Endothelial cell of umbilical vein (primary cell): Measurements from ENCODE around the gene BHLHE23. TPM values are rescaled to one million over a fixed set of nuclear protein-coding genes. Genes with fewer than 3 reads are reported as not detected.

Source experiments
- BruUV-seq: library from RNA; stranded (reverse); fragments of 400-500 nt; replicated peaks from 2 replicates; lab custom pipeline; 2021; lab: Mats Ljungman, UMichigan
- CTCF ChIA-PET: fragments of 300-600, 350-600 bp; sonication (Branson Sonifier 250); formaldehyde crosslinking; loops from one replicate; lab custom pipeline; 2021; ENCODE audit warnings: antibody characterized with exemption, inconsistent platforms; lab: Charles Lee
- POLR2A ChIA-PET: fragments of 300-600, 350-600 bp; sonication (Branson Sonifier 250); formaldehyde crosslinking; loops from one replicate; lab custom pipeline; 2021; ENCODE audit warnings: antibody characterized with exemption, inconsistent platforms; lab: Charles Lee
- DNase-seq: peaks from one replicate; pipeline ENCODE4 v3.0.0-alpha.2; 2011; ENCODE audit warnings: low read depth, low spot score
- FAIRE-seq: peaks from 2 replicates; lab custom pipeline; 2011; peaks lifted over from hg19 to GRCh38; lab: Jason Lieb, UNC
- H2AFZ ChIP-seq: 2 replicates; pipeline ENCODE4 v1.6.0; 2012; ENCODE audit warnings: low read depth, low read length, control low read depth, inconsistent platforms
- H3K27ac ChIP-seq: 2 replicates; pipeline ENCODE4 v1.5.1; 2011; ENCODE audit warnings: low read depth, mild to moderate bottlenecking, control low read depth, low read length, moderate library complexity; ENCODE audit not compliant: insufficient read depth
- H3K27me3 ChIP-seq, 2 experiments: 2 replicates each; pipeline versions ENCODE4 v1.6.0 to v1.6.1; 2011; ENCODE audit warnings: low read length in 2 of 2, mixed read lengths in 1 of 2; ENCODE audit not compliant: control insufficient read depth in 2 of 2, insufficient read depth in 2 of 2
- H3K36me3 ChIP-seq, 2 experiments: 2 replicates in 1 of 2; 3 replicates in 1 of 2; pipeline ENCODE4 v1.5.1; 2011; ENCODE audit warnings: low read length in 2 of 2, mild to moderate bottlenecking in 1 of 2, moderate library complexity in 1 of 2; ENCODE audit not compliant: control insufficient read depth in 2 of 2, insufficient read depth in 2 of 2; ENCODE audit errors: extremely low read depth in 1 of 2
- H3K4me1 ChIP-seq: 3 replicates; pipeline ENCODE4 v1.5.1; 2011; ENCODE audit warnings: mild to moderate bottlenecking, low read length; ENCODE audit not compliant: control insufficient read depth, insufficient read depth; ENCODE audit errors: extremely low read depth
- H3K4me2 ChIP-seq: 2 replicates; pipeline ENCODE4 v1.6.1; 2011; ENCODE audit warnings: low read length, control low read depth, mixed read lengths; ENCODE audit not compliant: insufficient read depth
- H3K4me3 ChIP-seq, 3 experiments: fragments of 200-600 bp in 1 of 3; sonication (generic), shearing (Covaris generic) in 1 of 3; replicated peaks in 1 of 3; 2 replicates each; pipeline ENCODE4 v1.5.1; 2011 to 2016; ENCODE audit warnings: control low read depth in 3 of 3, low read length in 3 of 3, mild to moderate bottlenecking in 2 of 3, inconsistent platforms in 1 of 3, low read depth in 1 of 3, moderate library complexity in 1 of 3; ENCODE audit not compliant: insufficient read depth in 1 of 3
- H3K79me2 ChIP-seq: 2 replicates; pipeline ENCODE4 v1.6.0; 2012; ENCODE audit warnings: low read length, inconsistent platforms; ENCODE audit not compliant: control insufficient read depth, insufficient read depth
- H3K9ac ChIP-seq: replicated peaks from 2 replicates; pipeline ENCODE3; 2011; ENCODE audit warnings: low read length, control low read depth; ENCODE audit not compliant: insufficient read depth; ENCODE audit errors: extremely low read depth
- H3K9me1 ChIP-seq: replicated peaks from 3 replicates; pipeline ENCODE4 v1.6.0; 2011; ENCODE audit warnings: mild to moderate bottlenecking, low read length; ENCODE audit not compliant: control insufficient read depth, insufficient read depth; ENCODE audit errors: extremely low read depth
- H3K9me3 ChIP-seq: replicated peaks from 2 replicates; pipeline ENCODE4 v1.5.1; 2012; ENCODE audit warnings: low read length, inconsistent platforms; ENCODE audit not compliant: control insufficient read depth, insufficient read depth
- H4K20me1 ChIP-seq: replicated peaks from 2 replicates; pipeline ENCODE3; 2011; ENCODE audit warnings: mild to moderate bottlenecking, low read length; ENCODE audit not compliant: control insufficient read depth, insufficient read depth; ENCODE audit errors: extremely low read depth
- MAX ChIP-seq: IDR thresholded peaks from 2 replicates; pipeline ENCODE4 v1.6.1; 2011; ENCODE audit not compliant: insufficient read depth, insufficient read length
- POLR2A ChIP-seq: IDR thresholded peaks from 2 replicates; pipeline ENCODE4 v1.6.1; 2012; ENCODE audit warnings: low read depth, mild to moderate bottlenecking, control low read depth, low read length
- POLR2AphosphoS5 ChIP-seq: IDR thresholded peaks from 2 replicates; pipeline ENCODE4 v1.6.1; 2012; ENCODE audit warnings: low read depth, mild to moderate bottlenecking, control low read depth, low read length, moderate library complexity; ENCODE audit not compliant: insufficient read depth
- dilution Hi-C: fragments of 300-500 bp; cut with MboI; formaldehyde crosslinking; loops from one replicate; pipeline ENCODE4 v1.15.0; 2019; ENCODE audit warnings: low sequenced_read_pairs; ENCODE audit not compliant: extremely low pct_ligation_motif_present
- intact Hi-C: fragments of 100-400 bp; cut with micrococcal nuclease; formaldehyde crosslinking; loops from one replicate; pipeline ENCODE4 v1.10.0; 2022
- polyA plus RNA-seq, 4 experiments: library from polyadenylated mRNA; depleted of rRNA in 3 of 4; stranded (reverse) in 3 of 4; unstranded in 1 of 4; fragments of >200 nt; gene quantifications; 2 replicates each; pipeline versions ENCODE4 v1.2.1 to v1.2.3, GENCODE V29; 2011 to 2012; ENCODE audit warnings: missing spikeins in 1 of 4
- total RNA-seq: library from RNA; stranded (reverse); gene quantifications from 2 replicates; pipeline ENCODE4 v1.2.3, GENCODE V29; 2021

BHLHE23 gene
- total and polyA plus RNA-seq, 2 donors (not counting 3 experiments of a cell fraction or from before 2014, with no cell fraction given): not detected

DNA sequence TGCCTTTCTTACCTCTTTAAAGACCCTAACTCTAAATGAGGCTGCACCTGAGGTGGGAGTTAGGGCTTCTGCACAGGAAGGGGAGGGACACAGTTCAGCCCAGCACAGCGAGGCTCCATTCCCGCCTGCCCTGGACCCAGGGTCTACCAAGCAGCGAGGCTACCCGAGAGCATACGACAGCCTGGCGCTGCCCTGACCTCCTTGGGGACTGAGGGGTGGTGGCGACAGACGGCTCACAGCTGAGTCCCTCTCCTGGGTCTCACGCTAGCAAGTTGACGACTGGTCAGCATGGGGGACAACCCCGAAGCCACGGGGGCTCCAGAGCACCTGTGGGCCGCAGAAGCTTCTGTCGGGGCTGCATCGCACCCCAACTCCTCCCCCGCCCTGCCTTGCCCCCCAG, 29.9 kb downstream of the BHLHE23 start:
- Histone ChIP-seq H2AFZ (no peak overlapping the region), H3K4me3 (no peak overlapping the region), H3K27me3 (peaks cover 45 to 46% of the 10 kb centered on the region in 2 experiments), H3K9ac (no peak overlapping the region), H4K20me1 (no peaks in the 10 kb centered on the region), H3K4me2 (no peak overlapping the region), H3K9me1 (no peaks in the 10 kb centered on the region), H3K27ac (no peak overlapping the region), H3K79me2 (no peaks in the 10 kb centered on the region), H3K4me1 (no peaks in the 10 kb centered on the region), H3K9me3 (no peaks in the 10 kb centered on the region), H3K36me3 (no peaks in the 10 kb centered on the region)
- ChIA-PET CTCF (no interaction called here), POLR2A (no interaction called here)
- TF ChIP-seq POLR2AphosphoS5: no peak
- no TSS peak for BruUV-seq
- FAIRE-seq (no peak), DNase-seq (no peak)
- dilution Hi-C loops (no loop called here), intact Hi-C loops (no loop called here)

DNA sequence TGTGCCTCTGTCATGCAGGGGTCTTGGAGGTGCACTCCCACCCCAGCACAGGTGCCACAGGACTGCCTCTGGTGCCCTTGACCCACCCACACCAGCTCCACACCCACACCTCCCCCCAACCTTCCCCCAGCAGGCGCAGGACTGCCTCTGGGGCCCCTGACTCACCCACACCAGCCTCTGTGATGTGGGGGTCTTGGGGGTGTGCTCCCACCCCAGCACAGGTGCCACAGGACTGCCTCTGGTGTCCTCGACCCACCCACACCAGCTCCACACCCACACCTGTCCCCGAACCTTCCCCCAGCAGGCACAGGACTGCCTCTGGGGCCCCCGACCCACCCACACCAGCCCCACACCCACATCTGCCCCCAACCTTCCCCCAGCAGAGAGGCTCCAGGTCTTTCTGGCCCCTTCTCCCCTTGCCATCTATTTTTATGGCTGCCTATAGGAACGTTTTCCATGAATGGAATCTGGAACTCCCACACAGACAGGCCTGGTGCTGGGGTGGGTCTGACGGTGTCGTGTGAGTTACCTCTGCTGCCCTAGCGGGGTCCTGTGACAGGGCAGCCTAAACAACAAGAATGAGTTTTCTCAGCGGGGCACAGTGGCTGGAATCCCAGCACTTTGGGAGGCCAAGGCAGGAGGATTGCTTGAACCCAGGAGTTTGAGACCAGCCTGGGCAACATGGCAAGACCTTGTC, 30.8 kb downstream of the BHLHE23 start:
- Histone ChIP-seq H3K4me2 (no peak overlapping the region), H3K79me2 (no peaks in the 10 kb centered on the region), H3K9me1 (no peaks in the 10 kb centered on the region), H3K9ac (no peak overlapping the region), H4K20me1 (no peaks in the 10 kb centered on the region), H3K27ac (no peak overlapping the region), H2AFZ (no peak overlapping the region), H3K36me3 (no peaks in the 10 kb centered on the region), H3K9me3 (no peaks in the 10 kb centered on the region), H3K4me3 (no peak overlapping the region), H3K27me3 (peaks cover 42 to 46% of the 10 kb centered on the region in 2 experiments), H3K4me1 (no peaks in the 10 kb centered on the region)
- ChIA-PET POLR2A (no interaction called here), CTCF (interaction anchor here (1.0 to 1.2 kb wide), 2 partner anchors 35 to 100 kb away, joined by 3 to 5 read pairs; no protein-coding TSS in a partner anchor)
- intact Hi-C loops (no loop called here), dilution Hi-C loops (no loop called here)
- no TSS peak for BruUV-seq
- TF ChIP-seq POLR2AphosphoS5: no peak
- no peak for TF ChIP-seq POLR2A
- no peak for TF ChIP-seq MAX
- DNase-seq (no peak), FAIRE-seq (no peak)
